HG03280 (cell line): ENCODE results near the gene CHMP2A.
"Not testable (repeated sequence)": the region's sequence is repeated elsewhere in the genome, so short reads cannot be mapped to it uniquely, and the experiment has no call there.

Source experiments
- ATAC-seq: cut with Tn5 transposase; IDR thresholded peaks from one replicate; pipeline ENCODE4 v1.9.1; 2021; ENCODE audit warnings: mild to moderate bottlenecking, moderate library complexity; ENCODE audit not compliant: unreplicated experiment

CHMP2A gene

DNA sequence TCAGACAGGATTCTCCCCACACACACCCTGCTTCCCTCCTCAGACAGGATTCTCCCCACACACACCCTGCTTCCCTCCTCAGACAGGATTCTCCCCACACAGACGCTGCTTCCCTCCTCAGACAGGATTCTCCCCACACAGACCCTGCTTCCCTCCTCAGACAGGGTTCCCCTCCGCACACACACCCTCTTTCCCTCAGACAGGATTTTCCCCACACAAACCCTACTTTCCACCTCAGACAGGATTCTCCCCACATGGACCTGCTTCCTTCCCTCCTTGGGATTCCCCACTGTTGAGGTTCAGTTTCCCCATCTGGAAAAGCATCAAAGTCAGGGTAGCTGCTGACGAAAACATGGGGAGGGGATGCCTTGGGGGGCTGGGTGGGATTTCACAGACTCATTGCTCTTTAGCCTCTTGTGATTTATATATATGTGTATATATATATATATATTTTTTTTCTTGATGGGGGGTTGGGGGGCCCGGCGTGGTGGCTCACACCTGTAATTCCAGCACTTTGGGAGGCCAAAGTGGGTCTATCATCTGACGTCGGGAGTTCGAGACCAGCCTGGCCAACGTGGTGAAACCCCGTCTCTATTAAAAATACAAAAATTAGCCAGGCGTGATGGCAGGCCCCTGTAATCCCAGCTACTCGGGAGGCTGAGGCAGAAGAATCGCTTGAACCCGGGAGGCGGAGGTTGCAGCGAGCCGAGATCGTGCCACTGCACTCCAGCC lies 12.1 kb downstream of the CHMP2A start:
- not testable (repeated sequence) for ATAC-seq

DNA sequence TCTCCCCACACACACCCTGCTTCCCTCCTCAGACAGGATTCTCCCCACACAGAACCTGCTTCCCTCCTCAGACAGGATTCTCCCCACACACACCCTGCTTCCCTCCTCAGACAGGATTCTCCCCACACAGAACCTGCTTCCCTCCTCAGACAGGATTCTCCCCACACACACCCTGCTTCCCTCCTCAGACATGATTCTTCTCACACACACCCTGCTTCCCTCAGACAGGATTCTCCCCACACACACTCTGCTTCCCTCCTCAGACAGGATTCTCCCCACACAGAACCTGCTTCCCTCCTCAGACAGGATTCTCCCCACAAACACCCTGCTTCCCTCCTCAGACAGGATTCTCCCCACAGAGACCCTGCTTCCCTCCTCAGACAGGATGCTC lies 15.7 kb downstream of the CHMP2A start:
- not testable (repeated sequence) for ATAC-seq

DNA sequence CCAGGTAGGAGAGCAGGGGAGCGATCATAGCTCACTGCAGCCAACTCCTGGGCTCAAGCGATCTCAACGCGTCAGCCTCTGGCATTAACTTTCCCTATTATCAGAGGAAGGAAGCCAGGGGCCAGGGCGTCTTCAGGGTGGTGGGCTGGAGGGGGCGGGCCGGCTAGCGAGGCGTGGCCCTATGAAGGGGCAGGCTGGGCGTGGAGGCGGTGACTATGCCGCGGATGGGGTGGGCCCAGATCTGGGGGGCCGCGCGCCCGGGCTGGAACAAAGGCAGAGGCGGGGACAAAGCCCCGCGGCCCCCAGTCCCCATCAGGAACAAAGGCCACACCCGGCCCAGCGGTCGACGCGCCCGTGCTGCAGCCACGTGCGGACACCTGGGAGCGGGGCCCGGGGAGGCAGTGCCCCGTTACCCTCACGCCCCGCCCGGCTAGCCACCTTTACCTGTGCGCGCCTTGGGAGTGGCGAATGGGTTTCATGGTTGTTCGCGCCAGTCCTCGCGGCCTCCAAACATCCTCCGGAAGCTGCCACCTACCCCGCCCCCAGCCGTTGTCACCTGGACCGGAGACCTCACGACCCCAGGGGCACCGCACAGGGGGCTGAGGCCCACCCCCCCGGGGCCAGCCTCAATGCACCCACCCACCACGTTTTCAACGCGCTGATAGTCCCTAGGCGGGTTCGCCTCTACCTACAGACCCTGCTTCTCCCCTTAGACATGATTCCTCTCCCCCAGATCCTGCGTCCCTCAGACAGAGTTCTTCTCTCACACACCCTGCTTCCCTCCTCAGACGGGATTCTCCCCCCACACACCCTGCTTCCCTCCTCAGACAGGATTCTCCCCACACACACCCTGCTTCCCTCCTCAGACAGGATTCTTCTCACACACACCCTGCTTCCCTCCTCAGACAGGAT lies 16.4 kb downstream of the CHMP2A start:
- no peak for ATAC-seq

DNA sequence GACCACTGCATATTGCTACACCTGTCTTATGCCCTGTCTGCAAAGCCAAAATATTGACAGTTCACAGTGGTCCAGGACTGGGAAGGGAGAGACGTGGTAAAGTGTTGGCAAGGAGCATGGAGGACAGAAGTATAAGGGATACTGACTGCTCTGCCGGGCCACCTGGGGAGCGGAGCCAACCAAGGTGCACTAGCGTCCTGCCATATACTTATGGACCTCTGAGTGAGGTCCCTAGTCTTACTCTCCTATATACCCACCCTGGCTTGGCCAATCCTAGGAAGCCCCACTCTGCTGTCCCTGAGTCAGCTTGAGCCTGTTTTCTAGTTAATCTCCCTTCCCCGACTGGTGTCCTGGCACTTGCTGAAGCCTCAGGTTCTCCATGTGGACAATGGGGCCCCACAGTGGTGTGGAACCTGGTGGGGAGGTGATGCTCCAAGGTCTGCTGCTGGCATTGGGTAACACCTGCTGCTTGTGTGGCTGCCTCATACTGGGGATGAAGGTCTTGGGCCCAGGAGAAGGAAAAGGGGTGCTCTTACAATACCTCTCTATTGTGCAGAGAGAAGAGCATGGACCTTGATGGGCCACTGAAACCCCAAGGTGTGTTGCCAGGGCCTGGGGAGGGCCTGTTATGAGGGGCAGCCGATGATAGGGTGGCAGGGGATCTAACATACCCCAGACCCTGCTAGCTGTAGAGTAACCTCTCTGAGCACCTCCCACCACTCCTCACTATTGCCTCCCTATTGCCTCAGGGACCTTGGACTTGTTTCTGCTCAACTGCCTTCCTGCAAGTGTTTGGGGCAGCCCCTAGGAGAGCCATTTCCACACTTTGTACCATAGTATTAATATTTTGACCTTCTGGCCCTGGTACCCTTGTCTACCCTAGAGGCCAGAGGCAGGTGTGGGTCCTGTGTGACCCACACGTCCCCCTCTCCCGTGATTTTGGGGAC lies 17.8 kb downstream of the CHMP2A start:
- no peak for ATAC-seq

DNA sequence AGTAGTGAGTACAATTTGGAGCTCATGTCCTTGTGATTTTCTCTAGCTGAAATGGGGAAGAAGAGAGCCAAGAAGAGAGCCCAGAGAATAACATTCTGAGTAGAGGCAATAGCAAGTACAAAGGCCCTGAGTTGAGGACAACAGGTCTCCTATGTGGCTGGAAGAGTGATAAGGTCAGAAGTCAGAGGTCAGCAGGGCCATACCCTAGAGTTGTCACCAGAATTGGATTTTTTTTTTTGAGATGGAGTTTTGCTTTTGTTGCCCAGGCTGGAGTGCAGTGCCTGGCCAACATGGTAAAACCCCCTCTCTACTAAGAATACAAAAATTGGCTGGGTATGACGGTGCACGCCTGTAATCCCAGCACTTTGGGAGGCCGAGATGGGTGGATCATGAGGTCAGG lies 19.0 kb downstream of the CHMP2A start:
- ATAC-seq, result no peak

DNA sequence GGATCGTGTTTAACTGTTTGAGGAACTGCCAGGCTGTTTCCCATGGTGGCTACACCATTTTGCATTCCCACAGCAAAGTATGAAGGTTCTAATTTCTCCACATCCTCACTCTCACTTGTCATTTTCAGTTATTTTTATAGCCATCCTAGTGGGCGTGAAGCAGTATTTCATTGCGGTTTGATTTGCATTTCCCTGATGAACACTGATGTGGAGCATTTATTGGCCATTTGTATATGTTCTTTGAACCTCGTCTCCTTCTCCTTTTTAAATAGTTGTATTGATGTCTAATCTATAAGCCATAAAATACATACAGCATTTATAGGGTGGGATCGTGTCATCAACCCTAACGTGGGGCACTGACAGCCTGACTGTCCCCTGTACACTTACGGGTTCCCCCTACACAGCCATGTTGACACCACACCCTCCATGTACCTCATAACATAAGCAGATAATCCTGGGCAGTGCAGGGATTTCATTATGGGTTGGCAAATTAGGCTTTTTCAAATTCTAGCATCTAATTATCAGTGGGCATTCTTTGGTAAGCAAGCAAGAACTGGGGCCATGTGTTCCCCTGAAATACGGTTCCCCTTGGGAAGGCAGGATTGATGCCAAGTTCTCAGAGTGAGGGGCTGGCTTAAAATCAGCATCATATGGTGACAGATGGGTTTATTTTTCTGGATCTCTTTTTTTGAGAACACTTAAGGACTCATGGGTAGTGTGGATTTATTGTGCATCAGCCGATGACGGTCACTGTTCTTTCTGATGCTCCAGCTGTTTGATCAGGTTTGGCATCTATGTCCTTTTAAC lies 23.7 kb downstream of the CHMP2A start:
- ATAC-seq, result no peak

DNA sequence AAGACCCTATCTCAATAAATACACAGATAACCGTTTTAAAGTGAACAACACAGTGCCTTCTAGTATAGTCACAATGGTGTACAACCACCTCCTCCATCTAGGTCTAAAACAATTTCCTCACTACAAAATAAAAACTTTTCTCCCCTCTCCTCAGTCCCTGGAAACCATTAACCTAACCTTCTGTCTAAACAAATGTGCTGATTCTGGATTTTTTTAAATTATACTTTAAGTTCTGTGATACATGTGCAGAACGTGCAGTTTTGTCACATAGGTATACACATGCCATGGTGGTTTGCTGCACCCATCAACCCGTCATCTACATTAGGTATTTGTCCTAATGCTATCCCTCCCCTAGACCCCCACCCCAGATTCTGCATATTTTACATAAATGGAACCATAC lies 25.5 kb downstream of the CHMP2A start:
- ATAC-seq, result no peak

DNA sequence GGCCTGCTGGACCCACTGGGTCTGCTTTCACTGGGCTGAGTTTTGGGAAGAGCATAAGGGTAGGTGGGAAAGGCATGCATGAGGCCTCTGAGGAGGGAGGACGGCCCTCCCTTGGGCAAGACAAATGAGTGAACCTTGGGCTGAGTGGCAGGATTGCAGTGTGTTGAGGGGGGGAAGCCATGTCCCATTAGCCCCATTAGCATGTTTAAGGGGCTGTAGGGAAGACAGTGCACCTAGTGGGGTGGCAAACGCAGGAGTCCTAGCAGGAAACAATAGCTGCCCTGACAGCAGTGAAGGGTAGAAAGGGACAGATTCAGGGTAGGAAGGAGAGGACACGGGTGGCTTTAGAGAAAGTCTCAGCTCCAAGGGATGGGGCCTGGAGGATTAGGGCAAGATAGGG lies 32.2 kb downstream of the CHMP2A start:
- no peak for ATAC-seq

DNA sequence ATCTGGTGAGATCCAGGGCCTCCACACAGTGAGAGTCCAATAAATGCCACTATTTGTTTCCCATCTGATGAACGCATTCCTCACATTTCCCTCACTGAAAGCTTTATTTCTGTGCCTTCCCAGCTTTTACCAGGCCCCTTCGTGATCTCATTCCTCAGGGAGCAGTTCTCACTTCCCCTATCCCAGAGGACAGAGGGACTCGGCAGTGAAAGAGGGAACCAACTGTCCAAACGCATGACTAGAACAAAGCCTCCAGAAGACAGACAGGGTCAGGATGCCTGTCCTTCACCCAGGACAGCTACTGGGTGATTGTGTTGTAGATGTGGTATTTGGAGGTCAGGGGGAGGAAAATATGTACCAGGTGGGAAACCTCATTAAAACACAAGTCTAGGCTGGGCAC lies 33.3 kb downstream of the CHMP2A start:
- ATAC-seq, result no peak

DNA sequence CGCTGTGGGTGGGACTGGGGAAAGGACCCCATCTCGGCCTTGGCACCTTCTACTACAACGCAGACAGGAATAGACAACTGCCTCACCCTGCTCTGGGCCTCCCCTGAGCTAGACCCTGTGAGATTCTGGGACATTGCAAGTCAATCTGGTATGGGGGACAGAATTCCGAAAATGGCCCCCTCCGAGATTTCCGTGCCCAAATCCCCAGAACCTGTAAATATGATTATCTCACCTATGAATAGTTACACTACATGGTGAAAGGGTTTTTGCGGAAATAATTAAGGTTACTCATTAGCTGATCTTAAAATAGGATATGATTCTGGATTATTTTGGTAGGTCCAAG lies 34.7 kb downstream of the CHMP2A start:
- no peak for ATAC-seq

DNA sequence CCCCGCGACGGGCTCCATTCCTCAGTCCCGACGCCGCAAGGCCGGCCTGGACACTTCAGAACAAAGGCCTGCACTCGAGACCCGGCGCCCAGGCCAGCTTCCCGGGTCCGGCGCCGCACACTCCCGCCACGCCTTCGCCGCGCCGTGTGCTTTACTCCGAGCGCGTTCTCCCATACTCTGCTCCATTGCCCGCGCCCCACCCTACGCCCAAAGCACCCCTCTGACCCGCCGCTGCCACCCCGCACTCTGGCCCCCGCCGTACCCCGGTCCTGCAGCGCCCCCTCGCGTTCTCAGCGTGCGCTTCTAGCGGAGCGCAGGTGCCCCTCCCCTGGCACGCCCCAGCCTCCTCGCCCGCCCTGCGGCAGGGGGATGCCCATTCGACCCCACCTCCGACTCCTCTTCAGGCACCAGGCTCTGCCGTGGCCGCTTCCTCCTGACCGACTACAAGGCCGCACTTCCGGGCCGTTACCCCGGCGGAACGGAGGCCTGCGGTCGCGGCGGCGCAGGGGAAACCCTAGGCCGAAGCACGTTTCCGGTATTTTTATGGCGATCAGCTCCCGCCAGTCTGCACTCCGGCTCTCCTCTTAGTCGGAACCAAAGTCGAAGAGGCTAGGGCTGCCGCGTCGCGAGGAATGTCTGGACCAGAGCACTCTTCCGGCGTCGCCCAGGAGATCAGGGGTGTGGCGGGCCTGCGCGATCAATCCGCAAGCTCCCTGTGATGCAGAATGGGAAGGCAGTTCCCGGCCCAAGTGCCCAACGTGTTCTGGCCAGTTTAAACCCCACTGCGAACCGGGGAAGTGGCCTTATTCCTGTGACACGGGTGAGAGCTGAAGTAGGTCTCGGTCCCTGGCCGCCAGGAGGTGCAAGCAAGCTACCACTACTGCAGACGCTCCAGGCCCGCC lies 35.3 kb downstream of the CHMP2A start, which contains the start of gene ZBTB45:
Gene ZBTB45 (minus strand): TSS at position 456 of the 902 bp plus-strand sequence. CDS start 2,137 bp downstream, outside the sequence.
- peak; percentile 81 for ATAC-seq

DNA sequence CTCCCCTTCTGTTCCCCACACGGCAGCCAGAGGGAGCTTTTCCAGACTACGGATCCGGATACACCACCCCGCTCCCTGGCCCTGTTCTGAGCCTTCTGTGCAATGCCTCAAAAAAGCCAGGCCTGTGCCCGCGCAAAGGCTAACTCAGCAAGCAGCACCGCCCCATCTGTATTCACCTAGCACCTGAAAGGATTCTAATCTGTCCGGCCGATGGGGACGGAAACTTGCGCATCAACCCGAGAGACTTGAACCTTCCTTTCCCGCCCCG lies 35.9 kb downstream of the CHMP2A start:
- ATAC-seq, result no peak

DNA sequence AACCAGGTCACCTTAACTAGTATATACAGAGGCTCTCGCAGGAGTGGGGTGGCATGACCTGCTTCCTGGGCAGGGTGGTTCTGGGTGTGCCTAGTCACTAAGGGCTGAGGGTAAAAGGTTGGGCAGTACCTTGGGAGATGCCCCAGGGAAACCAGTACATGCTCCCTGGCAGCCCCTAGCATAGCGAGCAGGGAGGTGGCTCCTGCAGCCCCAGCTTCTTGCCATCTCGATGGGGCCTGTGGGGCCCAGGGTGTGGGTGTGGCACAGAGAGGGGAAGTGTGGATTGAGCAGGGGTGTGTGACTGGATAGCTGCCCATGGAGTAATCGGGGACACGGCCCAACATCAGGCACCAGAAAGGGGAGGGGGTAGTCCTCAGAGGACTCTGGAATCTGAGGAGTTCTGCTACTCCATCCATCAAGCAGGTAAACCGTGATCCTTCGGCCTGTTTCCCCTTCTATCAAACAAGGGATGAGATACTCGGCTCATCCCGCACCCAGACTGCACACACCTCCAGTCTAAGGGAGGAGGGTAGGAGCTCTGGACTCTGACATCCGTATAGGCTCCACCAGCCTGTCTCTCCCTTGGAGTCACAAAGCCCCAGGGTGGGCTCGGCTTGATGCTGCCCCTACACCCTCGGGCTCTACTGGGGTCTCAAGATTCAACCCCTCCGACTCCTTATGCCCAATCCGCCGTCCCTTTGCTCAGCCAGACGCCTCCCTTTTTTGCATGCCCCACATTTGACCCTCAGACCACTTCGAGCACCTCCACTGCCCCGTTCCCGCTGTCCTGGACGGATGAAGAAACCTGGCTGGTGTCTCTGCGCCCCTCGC lies 36.4 kb downstream of the CHMP2A start:
- no peak for ATAC-seq

DNA sequence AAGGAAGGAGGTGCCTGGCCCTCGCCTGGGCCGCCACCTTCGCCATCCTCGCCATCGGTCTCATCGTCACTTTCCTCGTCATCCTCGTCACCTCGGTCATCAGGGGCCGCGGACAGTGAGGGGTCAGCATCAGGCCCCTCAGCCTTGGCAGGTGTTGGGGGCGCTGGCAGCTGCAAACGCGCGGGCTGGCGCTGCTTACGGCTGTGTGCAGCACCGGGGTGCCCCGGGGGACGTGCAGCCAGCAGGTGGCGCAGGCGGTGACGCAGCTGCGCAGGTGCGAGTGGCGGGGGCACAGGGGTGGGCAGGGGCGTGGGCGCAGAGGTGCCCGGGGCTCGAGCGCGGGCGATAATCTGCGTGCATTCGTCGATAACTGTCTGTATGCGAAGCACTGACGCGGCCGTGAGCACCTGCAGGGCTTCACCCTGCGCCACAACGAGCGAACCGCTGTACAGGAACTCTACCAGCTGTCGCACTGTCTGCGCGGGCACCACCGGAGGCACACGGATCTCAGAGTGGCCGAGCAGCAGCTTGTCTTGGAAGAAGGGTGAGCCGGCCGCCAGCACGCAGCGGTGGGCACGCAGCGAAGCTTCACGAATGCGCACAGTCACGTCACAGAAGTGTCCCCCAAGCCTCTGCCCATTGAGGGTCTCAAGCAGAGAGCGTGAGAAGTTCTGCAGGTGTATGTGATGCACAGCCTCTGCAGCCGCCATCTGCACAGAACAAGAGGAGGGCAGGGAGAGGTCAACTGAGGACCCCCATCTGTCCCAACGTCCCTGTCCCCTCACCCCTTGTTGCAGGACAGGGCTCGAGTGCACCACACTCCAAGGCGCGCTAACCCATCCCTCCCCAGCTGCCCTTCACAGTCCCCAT lies 37.7 kb downstream of the CHMP2A start:
- ATAC-seq, result no peak

DNA sequence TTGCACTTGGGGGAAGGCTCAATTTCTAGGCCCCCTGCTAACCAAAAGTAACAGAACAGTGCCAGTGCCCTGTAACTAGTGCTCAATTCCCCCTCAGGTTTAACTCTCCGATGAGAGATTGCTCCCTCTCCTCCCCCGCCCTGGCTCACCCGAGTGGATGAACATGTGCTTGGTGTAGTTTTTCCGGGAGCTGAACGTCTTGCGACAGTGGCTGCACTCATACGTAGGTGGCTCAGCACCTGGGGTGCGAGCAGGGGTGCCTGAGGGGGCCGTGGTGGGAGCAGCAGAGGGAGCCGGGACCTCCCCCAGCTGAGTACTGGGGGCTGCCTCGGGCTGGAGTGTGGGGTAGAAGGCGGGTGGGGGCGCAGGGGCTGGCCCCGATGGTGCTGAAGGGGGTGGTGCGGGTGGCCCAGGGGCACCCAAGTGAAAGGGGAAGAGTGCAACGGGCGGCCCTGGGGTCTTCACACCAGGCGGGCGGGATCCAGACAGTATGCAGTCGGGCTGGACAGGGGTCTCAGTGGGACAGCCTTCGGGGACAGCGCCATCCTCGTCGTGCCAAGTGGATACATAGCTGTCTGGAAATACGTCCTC lies 38.6 kb downstream of the CHMP2A start:
- ATAC-seq, result no peak

DNA sequence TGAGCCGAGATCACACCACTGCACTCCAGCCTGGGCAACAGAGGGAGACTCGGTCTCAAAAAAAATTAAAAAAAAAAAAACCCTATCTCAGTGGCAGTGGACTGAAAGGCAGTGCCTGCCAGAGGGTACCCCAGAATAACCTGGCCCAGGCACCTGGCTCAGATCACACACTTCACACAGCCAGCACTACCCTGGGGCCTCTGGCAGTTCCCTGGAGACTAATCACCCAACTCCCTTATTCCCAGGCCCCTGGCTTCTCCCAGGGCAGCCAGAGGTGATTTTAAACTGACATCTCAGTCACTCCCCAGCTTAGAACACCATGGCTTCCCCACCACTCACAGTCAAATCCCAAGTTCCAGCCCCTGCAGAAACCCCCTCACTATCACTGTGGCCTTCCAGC lies 39.6 kb downstream of the CHMP2A start:
- no peak for ATAC-seq

DNA sequence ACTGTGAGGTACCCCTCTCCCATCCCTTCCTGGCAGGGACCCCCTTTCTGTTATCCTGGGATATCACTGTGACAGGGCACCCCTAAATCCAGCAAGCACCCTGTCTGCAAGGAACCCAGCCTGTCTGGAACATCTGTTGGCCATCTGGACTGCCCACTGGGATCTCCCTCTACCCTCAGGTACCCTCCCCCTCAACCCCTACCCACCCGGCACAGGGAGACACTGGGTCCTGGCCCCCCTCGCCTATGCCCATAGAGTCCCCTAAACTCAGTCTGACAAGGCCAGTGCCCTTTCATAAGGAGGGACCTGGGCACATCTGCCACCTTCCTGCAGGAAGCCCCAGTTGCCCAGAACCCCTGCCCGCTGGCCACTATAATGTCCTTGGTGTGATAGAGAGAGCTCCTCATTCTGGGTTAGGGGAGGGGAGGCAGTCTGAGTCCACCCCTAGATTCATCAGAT lies 40.3 kb downstream of the CHMP2A start:
- ATAC-seq, result no peak
